Measurements from ENCODE around the gene PRIM1. TPM values are rescaled to one million over a fixed set of nuclear protein-coding genes. Genes with fewer than 3 reads are reported as not detected.

The PRIM1 gene
- total and polyA plus RNA-seq, 2 of the 8 experiments (the other 6 are each of a cell fraction or from before 2014, with no cell fraction given), result 52.4 to 61.9 TPM

- FAIRE-seq (no peak), DNase-seq (ENCODE audit: low read depth in 1 of 2, low spot score in 2 of 2) (no peak)
- H4K5ac ChIP-seq (ENCODE audit: insufficient read length, low read depth, low read length), result no peak overlapping the region
- peaks cover 23 to 53% (median 38%) of the 10 kb centered on the region in 4 experiments for H3K36me3 ChIP-seq (ENCODE audit: control insufficient read depth in 2 of 4, insufficient read depth in 4 of 4, low read length in 3 of 4)
- no peak overlapping the region for H2BK120ac ChIP-seq (replicated peaks; ENCODE audit: low read depth, low read length)
- no peak overlapping the region for H4K8ac ChIP-seq (ENCODE audit: extremely low read depth, insufficient read depth, low read length)
- 91% methylated on average over 3 of the region's 3 CpGs; no CpG with 5 or more reads in 1 of the 2 experiments for WGBS, 2 experiments (ENCODE audit: extremely low coverage in 1 of 2, insufficient coverage in 1 of 2, insufficient read length in 1 of 2, insufficient replicate concordance in 2 of 2, low coverage in 1 of 2, low lambda C conversion rate in 2 of 2, missing lambda C conversion rate in 1 of 2)
- TF ChIP-seq RFX5 (IDR thresholded peaks at IDR 0.05; ENCODE audit: borderline replicate concordance, low read depth, low read length), result no peak
- no peak for TF ChIP-seq KDM5A (IDR thresholded peaks at IDR 0.05; ENCODE audit: low read length)
- TF ChIP-seq BRCA1 (IDR thresholded peaks at IDR 0.05; ENCODE audit: low read depth, low read length), result no peak
- no peak for TF ChIP-seq MAX (IDR thresholded peaks at IDR 0.05)
- no peak for TF ChIP-seq CREB1 (IDR thresholded peaks at IDR 0.05)
- no peak for TF ChIP-seq JUND (IDR thresholded peaks at IDR 0.05; ENCODE audit: low read length)
- TF ChIP-seq SIRT6 (IDR thresholded peaks at IDR 0.05; ENCODE audit: low read length), result no peak
- no peak overlapping the region for H3K56ac ChIP-seq (replicated peaks; ENCODE audit: insufficient read length, low read depth, low read length)
- H3K27ac ChIP-seq (ENCODE audit: low read depth, low read length), result no peak overlapping the region
- no peaks in the 10 kb centered on the region for H3K27me3 ChIP-seq (replicated peaks in 1 of 4; ENCODE audit: control insufficient read depth in 3 of 4, extremely low read depth in 1 of 4, insufficient read depth in 3 of 4, low read length in 3 of 4)
- CTCF ChIA-PET (ENCODE audit: partially characterized antibody), result interaction anchor here (0.6 kb wide), 1 partner anchor 47 kb away, joined by 4 read pairs; no protein-coding TSS in a partner anchor
- peaks cover 4 to 25% of the 10 kb centered on the region in 2 experiments; a peak in 2 of 4 replicates for H3K79me2 ChIP-seq (ENCODE audit: control insufficient read depth in 1 of 2, insufficient read depth in 2 of 2, low read length in 2 of 2)
- no peak overlapping the region for H2BK5ac ChIP-seq (ENCODE audit: low read depth, low read length)
- peaks cover 8% of the 10 kb centered on the region for H3K79me1 ChIP-seq (ENCODE audit: low read depth, low read length)
- H2BK12ac ChIP-seq (ENCODE audit: low read depth, low read length), result no peak overlapping the region
- H3K14ac ChIP-seq (ENCODE audit: insufficient read length), result no peak overlapping the region
- no peak overlapping the region for H2AFZ ChIP-seq (ENCODE audit: low read length)
- peaks cover 6 to 21% of the 10 kb centered on the region in 2 experiments for H4K20me1 ChIP-seq (replicated peaks in 1 of 2; ENCODE audit: control insufficient read depth in 1 of 2, insufficient read depth in 2 of 2, low read length in 2 of 2)
- H3K23me2 ChIP-seq (ENCODE audit: low read depth, low read length), result no peaks in the 10 kb centered on the region
- no peak overlapping the region for H3K23ac ChIP-seq (ENCODE audit: insufficient read length)
- no peak overlapping the region for H3K4me2 ChIP-seq (ENCODE audit: insufficient read depth in 1 of 2, low read depth in 2 of 2, low read length in 2 of 2)
- no peak overlapping the region for H2AK5ac ChIP-seq (ENCODE audit: low read depth, low read length)
- POLR2A ChIA-PET (ENCODE audit: partially characterized antibody), result interaction anchor here (1.0 to 52.4 kb wide), 8 partner anchors 9 to 45 kb away, joined by 3 to 1406 read pairs (median 4); partner anchors contain the start of genes NACA and PRIM1
- H3K9me3 ChIP-seq (ENCODE audit: insufficient read depth in 2 of 2, low read depth in 1 of 2, low read length in 1 of 2), result no peaks in the 10 kb centered on the region
- H3K9ac ChIP-seq (replicated peaks in 1 of 4; ENCODE audit: extremely low read depth in 1 of 4, low read depth in 3 of 4, low read length in 3 of 4), result no peak overlapping the region
- no peak overlapping the region for H3K4me3 ChIP-seq (ENCODE audit: extremely low read depth in 1 of 4, insufficient read depth in 2 of 4, low read depth in 3 of 4, low read length in 4 of 4)
- H3K4me1 ChIP-seq (replicated peaks in 1 of 4; ENCODE audit: control insufficient read depth in 3 of 4, insufficient read depth in 4 of 4, low read length in 3 of 4), result no peaks in the 10 kb centered on the region; a peak in 1 of 7 replicates
- no peak overlapping the region for H3K18ac ChIP-seq (ENCODE audit: extremely low read depth, low read length)
- H3K4ac ChIP-seq (replicated peaks; ENCODE audit: insufficient read length, low read depth, low read length), result no peak overlapping the region
- no peak overlapping the region for H4K91ac ChIP-seq (replicated peaks; ENCODE audit: insufficient read length, low read length)
- H2BK15ac ChIP-seq (ENCODE audit: low read length), result no peak overlapping the region
- no peak overlapping the region for H2BK20ac ChIP-seq (ENCODE audit: low read length)
Measured at GRCh38 chr12:56713345-56713744, 38.8 kb downstream of the PRIM1 start.
